HG02840 (cell line): ENCODE data around the gene SLC25A13.
"Not testable (repeated sequence)": the region's sequence is repeated elsewhere in the genome, so short reads cannot be mapped to it uniquely, and the experiment has no call there.

ENCODE experiments used
- ATAC-seq: cut with Tn5 transposase; IDR thresholded peaks from one replicate; pipeline ENCODE4 v1.9.1; 2021; ENCODE audit warnings: mild to moderate bottlenecking, moderate library complexity, moderate number of reproducible peaks; ENCODE audit not compliant: unreplicated experiment, low FRiP score

The SLC25A13 gene

DNA sequence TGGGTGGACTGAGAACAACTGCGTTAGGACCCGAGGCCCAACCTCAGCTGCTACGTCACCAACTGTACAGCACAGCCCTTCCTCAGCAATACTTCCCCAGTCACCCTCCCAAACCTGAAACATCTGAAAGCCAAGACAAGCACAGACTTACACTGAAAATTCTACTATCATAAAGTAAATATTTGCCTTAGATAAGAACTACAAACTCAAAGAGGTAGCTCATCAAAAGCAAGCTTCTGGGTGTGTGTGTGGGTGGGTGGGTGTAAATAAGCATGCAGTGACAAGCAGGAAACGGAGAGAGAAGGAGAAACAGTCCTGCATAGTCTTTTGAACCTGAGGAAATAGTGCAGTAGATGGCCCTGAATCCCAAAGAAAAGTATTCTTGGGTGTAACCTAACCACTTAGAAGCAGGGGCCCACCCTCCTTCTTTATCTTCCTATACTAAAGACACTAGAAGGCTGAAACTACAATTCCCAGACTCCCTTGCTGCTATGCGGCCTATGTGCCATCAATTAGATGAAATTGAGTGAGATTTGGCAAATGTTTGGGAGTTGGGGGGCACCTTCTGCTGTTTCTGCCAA lies 18.7 kb downstream of the SLC25A13 start:
- no peak for ATAC-seq

DNA sequence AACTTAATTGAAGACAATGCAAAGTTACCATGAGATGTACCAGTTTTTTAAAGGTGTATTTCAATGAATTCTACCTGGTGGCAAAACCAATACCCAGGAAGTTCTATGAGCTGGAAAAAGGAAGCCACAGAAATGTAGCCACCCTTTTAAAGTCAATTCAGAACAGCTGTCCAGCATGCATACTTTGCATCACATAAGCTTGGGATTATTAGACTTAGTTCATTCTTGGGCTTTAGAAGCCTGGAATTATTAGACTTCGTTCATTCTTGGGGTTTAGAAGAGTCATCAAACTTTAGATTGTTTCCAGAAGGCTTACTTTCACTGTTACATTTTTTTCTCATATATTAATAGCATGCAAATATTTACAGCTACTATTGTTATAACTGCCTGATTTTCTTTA lies 20.9 kb downstream of the SLC25A13 start:
- no peak for ATAC-seq

DNA sequence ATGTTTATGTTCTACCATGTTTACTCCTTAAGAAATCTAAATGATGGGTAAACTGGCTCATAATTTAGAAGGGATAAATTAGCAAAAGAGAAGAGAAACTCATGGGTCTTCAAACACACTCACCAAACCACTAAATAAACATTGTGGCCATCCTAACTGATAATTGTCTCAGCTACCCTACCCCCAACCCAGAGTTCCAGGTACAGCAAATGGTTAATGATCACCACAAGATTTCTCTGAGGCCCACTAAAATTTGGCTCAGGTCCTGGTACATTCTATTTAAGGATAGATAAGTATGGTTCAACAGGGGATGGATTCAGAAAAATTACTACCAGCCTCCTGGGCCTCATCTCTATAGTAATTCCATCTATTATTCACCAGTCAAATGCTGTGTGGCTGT lies 21.4 kb downstream of the SLC25A13 start:
- no peak for ATAC-seq

DNA sequence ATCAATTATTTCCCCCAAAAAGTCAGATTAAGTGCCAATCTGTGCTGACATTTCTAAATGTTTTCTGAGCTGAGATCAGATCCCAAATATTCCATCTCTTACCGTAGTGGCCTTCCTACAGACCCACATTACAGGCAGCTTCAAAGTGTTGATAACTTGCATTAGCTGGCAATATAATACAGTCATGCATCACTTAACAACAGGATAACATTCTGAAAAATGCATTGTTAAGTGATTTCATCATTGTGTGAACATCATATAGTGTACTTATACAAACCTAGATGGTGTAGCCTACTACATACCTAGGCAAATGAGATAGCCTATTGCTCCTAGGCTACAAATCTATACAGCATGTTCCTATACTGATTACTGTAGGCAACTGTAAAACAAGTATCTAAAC lies 22.4 kb downstream of the SLC25A13 start:
- ATAC-seq, result no peak

DNA sequence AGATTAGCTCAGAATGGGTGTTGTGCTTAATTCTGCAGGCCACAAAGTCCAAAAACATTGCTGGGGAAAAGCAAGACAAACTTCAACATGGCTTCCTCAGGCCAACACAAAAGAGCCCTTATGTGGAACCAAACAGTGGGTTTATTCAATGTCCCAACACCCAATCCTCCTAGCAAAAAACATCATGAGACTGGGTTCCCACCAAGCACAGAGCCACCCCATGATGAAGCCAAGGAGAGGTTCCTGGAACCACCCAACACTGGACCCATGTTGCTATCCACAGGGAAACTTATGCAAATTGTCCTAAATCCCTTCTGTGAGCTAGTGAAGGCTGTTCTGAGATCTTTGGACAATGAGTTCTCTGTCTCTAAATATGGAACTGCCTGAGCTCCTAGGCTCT lies 24.0 kb downstream of the SLC25A13 start:
- ATAC-seq, result no peak

DNA sequence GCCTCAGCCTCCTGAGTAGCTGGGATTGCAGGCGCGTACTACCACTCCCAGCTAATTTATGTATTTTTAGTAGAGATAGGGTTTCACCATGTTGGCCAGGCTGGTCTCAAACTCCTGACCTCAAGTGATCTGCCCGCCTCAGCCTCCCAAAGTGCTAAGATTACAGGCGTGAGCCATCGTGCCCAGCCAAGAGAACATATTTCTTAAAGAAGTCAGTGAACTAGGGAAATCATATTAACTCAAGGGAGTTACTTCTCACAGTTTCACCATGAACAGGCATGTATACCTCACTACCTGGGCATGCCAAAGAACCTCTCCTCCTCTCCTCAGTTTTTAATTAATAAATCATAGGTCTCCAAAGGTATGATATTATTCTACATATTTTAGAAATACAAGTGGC lies 24.5 kb downstream of the SLC25A13 start:
- not testable (repeated sequence) for ATAC-seq

DNA sequence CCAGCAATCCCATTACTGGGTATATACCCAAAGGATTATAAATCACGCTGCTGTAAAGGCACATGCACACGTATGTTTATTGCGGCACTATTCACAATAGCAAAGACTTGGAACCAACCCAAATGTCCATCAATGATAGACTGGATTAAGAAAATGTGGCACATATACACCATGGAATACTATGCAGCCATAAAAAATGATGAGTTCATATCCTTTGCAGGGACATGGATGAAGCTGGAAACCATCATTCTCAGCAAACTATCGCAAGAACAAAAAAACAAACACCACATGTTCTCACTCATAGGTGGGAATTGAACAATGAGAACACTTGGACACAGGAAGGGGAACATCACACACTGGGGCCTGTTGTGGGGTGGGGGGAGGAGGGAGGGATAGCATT lies 28.0 kb downstream of the SLC25A13 start:
- not testable (repeated sequence) for ATAC-seq

DNA sequence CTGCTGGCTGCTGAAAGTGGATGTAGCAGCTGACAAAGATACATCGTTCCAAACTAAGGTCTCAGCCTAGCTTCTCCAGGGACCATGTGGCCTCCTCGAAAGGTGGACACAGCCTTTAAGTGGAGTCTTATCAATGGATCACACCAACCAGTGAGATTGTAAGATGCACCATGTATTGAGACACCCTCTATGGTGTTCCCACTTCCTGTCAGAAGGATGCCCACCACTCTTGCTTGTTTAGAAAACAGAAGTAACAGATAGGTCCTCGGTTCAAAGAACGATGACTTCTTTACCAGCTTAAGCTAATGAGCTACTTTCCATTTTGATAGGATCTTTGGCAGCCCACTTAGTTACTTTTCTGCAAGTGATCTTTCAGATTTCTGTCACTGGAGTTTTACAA lies 34.3 kb downstream of the SLC25A13 start:
- no peak for ATAC-seq

DNA sequence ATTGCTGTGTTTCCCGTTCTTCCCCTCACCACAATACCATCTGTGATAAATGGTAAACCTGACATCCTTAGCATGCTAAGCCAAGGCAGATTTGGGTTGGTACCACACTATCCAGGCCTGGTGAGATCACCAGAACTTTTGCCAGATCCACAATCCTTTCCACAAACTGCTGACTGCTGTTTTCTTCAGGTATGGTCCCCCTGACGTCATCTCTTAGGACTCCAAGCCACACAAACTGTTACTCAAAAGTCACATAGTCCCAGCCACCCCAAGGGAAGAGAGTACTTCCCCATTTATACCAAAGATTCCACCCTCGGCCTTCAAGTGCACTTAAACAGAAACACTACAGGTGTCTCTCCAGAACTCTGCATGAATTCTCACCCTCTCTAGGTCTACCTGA lies 34.8 kb downstream of the SLC25A13 start:
- ATAC-seq, result no peak

DNA sequence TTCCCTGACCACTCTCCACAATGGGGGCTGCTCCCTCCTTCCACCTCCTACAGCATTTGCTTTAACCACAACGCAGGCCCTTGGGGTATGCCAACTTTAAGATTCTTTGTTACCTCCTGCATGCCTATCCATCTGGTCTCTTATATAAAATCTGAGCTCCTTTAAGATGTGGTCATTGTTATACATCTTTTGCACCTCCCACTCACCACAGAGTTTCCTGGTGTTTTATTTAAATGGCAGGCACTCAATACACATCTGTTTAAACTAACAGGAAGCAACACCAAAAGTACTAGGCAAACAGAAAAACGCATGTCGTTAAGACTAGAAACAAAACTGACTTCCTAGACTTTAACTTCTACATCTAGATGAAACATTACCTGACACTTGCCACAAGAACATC lies 36.3 kb downstream of the SLC25A13 start:
- ATAC-seq, result peak; percentile 78

DNA sequence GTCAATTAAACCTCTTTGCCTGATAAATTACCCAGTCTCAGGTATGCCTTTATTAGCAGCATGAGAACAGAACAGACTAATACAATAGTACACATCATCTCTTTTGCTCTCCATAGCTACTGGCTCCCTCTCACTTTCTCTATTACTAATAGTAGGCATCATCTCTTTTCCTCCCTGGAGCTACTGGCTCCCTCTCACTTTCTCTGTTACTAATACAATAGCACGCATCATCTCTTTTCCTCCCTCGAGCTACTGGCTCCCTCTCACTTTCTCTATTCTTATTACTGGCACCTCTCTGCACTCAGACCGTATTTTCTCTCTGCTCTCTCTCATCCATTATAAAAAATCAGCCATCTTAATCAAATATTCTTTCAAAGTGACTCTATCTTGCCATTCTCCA lies 37.1 kb downstream of the SLC25A13 start:
- peak; percentile 49 for ATAC-seq

DNA sequence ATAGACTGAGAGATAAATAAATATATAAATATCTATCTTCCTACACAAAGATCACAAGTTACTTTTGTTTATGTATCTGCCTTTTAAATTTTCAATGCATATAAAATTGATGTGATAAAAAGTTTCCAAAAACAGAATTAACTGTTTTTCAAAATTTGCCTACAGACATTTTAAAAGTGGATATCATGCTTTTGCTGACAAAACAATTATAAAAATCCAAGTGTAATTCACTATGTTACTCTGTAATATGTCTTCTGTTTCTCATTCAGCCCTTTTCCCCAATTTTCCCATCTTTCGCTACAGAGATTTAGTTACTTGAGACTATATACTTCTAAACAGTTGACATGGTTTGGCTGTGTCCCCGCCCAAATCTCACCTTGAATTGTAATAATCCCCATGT lies 37.7 kb downstream of the SLC25A13 start:
- no peak for ATAC-seq

DNA sequence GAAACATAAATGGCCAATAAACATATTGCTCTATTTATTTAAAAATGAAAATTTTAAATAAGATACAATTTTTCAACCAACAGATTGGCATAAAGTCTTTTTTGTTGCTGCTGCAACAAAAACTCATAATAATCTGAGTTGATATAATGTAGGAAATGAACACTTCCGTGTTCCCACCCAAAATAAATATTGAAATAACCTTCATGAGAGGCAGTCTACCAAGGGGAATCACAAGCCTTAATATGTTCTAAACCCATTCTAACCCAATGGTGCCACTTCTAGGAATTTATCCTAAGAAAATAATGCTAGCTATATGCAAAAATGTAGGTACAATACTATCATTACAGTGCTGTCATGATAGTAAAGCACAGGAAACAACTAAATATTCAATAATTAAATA lies 39.1 kb downstream of the SLC25A13 start:
- ATAC-seq, result no peak

DNA sequence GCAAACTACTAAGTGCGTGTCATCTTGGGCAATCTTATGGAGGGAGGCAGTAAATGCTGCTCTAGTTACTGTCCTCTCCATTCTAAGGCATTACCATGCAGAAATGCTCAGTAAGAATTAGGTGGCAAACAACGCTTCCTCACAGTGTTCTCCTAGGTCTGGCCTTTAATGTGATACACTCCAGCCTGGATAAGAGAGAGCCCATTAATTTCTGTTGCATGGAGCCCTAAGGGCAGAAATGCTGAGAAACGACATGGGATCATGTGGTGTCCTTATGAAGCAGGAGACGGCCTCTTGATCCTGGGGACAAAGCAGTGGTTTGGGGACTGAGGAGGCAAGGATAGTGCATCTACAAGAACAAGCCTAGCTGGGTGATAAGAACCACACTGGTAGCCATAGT lies 44.0 kb downstream of the SLC25A13 start:
- no peak for ATAC-seq

DNA sequence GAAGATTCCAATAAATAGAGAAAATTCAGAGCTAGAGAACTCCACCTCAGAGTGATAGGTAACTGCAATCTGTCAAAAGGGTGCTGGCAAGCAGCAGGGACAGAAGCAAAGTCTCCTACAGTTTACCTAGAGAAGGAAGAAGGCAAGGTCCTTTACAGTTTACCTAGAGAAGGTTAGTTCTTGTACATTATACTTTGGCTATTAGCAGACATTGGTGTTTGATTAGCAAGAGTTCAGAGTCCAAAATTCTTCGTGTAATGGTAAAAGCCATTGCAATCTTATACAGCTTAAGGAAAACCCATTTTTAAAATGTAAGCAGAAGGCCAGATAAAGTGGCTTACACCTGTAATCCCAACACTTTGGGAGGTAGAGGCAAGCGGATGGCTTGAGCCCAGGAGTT lies 45.9 kb downstream of the SLC25A13 start:
- ATAC-seq, result no peak

DNA sequence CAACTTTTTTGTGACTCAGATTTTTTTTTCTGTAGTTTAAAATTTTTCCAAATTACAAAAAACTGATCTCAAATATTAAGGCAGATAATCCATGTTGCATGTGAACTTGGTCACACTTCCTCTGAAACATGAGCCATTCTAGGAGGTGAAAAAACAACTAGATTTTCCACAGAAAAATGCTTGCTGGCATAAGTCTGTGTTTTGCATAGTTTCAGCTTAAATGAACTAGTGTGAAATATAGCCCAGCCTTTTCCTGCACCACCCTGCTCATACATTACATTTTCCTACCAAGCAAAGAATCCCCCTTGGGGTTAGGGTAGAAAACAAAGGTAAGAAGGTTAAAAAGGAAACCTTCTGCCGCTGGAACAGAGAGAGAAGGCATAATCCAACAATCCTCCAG lies 48.2 kb downstream of the SLC25A13 start:
- ATAC-seq, result no peak

DNA sequence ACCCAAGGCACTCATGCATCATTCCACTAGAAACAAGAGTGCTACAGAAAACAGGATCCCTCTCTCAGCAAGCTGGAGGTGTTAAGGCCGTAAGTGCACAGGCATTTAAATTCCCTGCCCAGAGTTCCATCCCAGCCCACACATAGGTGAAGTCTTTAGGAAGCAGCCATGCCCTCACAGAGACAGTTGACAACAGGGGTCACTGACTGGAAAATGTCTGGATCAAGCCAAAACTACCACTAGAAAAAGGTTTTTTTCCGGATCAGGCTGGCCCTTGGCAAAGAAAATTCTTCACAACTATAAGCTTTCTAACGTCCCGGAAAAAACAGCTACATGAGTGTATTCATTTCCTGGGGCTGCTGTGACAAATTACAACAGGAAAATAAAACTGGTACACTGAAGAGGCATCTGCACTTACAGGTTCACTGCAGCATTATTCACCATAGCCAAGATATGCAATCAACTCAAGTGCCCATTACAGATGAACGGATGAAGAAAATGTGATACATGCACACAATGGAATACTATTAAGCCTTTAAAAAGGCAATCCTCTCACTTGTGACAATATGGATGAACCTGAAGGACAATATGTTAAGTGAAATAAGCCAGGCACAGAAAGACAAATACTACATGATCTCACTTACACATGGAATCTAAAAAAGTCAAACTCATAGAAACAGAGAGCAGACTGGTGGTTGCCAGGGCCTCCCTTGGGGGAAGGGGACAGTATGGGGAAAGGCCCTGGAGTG lies 52.5 kb downstream of the SLC25A13 start:
- no peak for ATAC-seq

DNA sequence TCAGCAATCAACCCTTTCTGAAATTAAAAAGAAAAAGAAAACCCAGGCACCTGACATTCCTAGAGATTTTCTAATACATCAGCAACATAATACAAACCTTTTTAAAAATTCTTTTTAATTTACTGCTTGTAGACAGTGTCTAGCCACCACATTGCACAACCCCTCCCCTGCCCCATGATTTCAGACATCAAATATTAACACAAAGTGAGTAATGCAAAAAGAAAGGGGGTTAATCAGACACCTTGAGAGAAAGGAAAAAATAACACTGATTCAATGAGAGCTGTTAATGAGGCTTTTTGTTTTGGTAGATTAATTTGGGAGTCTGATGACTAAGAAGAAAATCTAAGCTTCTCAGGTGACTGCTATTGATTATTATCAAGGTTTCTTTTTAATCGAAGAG lies 55.3 kb downstream of the SLC25A13 start:
- ATAC-seq, result no peak

DNA sequence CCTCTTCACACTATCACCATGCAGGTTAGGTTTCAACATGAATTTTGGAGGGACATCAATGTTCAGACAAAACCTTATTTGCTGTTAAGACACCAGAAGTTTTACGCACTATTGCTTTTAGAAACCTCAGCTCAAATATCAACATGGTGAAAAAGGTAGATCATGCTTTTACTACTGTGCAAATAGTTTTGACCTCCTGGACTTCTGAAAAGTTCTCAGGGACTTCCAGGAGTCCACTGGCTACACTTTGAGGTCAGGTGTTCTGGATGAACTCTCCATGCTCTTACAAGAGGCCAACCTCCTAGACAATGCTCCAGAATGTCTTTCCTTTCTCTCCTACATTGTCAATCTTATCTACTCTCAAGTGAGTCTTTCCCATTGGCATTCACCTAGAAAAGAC lies 55.9 kb downstream of the SLC25A13 start:
- ATAC-seq, result no peak

DNA sequence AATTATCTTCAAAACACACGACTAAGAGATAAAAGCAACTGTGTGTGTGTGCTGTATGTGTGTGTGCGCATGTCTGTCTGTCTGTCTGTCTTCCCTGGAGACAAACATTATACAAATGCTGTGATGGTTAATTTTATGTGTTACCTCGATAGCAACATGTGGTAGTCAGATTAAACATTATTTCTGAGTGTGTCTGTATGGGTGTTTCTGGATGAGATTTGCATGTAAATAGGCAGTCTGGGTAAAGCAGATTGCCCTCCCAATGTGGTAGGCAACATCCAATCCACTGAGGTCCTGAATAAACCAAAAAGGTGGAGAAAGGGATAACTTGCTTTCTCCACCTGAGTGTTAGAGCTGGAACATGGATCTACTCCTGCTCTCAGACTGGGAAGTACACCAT lies 67.9 kb downstream of the SLC25A13 start:
- ATAC-seq, result no peak

DNA sequence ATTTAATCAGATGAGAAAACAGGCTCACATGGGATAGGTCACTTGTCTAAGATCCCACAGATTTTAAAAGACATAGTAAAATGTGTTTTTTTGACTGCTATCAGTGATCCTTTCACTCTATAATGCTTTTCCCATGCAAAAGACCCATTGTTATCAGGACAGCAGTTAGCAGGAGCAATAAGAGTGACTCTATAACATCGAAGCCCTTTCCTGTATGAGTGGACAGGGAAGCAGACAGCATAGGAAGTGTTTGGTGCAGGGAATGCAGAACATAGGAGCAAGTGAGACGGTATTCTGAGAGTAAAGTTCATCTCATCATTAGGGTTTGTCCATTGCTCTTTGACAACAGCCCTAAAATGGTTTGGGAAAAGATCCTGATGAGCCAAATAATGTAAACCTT lies 68.5 kb downstream of the SLC25A13 start:
- no peak for ATAC-seq

DNA sequence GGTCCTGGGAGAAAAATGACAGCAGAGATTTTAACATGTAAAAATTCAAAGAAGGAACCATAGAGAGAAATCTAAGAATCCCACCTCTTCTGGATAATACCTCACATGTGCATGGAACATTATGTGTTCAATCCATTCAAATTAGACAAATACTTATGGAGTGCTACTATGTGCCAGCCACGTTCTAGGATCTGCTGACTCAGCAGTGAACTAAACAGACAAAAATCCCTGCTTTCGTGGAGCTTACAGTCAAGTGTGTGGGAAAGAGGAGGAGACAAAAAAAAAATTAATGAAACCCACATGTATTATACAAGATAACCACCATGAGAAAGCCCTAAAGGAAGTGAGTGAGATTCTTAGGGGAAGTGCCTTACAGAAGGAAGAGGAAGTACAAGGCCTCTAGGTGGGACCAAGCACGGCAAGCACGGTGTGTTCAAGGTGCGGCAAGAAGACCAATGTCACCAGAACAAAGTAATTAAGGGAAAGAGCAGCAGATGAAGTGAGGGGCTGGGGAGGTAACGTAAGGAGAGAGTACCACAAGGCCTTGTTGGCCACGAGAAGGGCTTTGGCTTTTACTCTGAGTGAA lies 71.0 kb downstream of the SLC25A13 start:
- no peak for ATAC-seq
